ENCODE measurements around the gene RFX2.

GRCh38 chr19:5989388-5990074 is 120.8 kb downstream of the RFX2 start:
- TF ChIP-seq SPI1 (IDR thresholded peaks at IDR 0.05; ENCODE audit: borderline replicate concordance, insufficient read depth, low read depth, low read length) = no peak
- no peak for TF ChIP-seq CTCF (IDR thresholded peaks at IDR 0.05 in 2 of 3, conservative IDR thresholded peaks at IDR 0.05 in 1 of 3; ENCODE audit: control insufficient read depth in 2 of 3, extremely low read depth in 1 of 3, insufficient read depth in 1 of 3, low read depth in 3 of 3, low read length in 3 of 3)
- TF ChIP-seq NR2F1 (conservative IDR thresholded peaks at IDR 0.05) = no peak
- TF ChIP-seq EP300 (IDR thresholded peaks at IDR 0.05; ENCODE audit: borderline replicate concordance in 1 of 2, control insufficient read depth in 1 of 2, low read depth in 2 of 2, low read length in 2 of 2) = no peak
- no peak for TF ChIP-seq SP1 (IDR thresholded peaks at IDR 0.05; ENCODE audit: low read depth, low read length)
- TF ChIP-seq ZNF274 (IDR thresholded peaks at IDR 0.05; ENCODE audit: insufficient read depth, insufficient read length) = no peak
- no peak for TF ChIP-seq POLR2A (IDR thresholded peaks at IDR 0.05; ENCODE audit: low read depth, low read length)
- no peak for TF ChIP-seq SUZ12 (IDR thresholded peaks at IDR 0.05; ENCODE audit: unreplicated experiment)
- TF ChIP-seq YY1 (IDR thresholded peaks at IDR 0.05; ENCODE audit: low read depth, low read length) = no peak
